H1 (cell line): ENCODE data around the gene DDI2. TPM values are rescaled to one million over a fixed set of nuclear protein-coding genes. Genes with fewer than 3 reads are reported as not detected.

Experiments used
- CTCF ChIA-PET: fragments of 300-600 bp; sonication (Branson Sonifier 250); formaldehyde crosslinking; loops from one replicate; lab custom pipeline; 2021; ENCODE audit not compliant: partially characterized antibody; lab: Charles Lee
- POLR2A ChIA-PET: fragments of 300-600 bp; sonication (Branson Sonifier 250); formaldehyde crosslinking; loops from one replicate; lab custom pipeline; 2021; ENCODE audit warnings: inconsistent platforms; ENCODE audit not compliant: partially characterized antibody; lab: Charles Lee
- DNase-seq, 2 experiments: peaks; one replicate each; pipeline versions ENCODE4 v3.0.0 to v3.0.0-alpha.2; 2010 to 2022; ENCODE audit warnings: low spot score in 2 of 2, low read depth in 1 of 2, mixed read lengths in 1 of 2
- FAIRE-seq: peaks from 2 replicates; lab custom pipeline; 2011; peaks lifted over from hg19 to GRCh38; lab: Jason Lieb, UNC
- H2AFZ ChIP-seq: 2 replicates; pipeline ENCODE4 v1.8.1; 2012; ENCODE audit warnings: low read length, inconsistent platforms
- H2AK5ac ChIP-seq: 2 replicates; pipeline ENCODE4 v1.6.1; 2013; ENCODE audit warnings: low read depth, low read length
- H2BK120ac ChIP-seq: replicated peaks from 2 replicates; pipeline ENCODE3; 2013; ENCODE audit warnings: low read depth, low read length, inconsistent platforms
- H2BK12ac ChIP-seq: 2 replicates; pipeline ENCODE4 v1.6.1; 2013; ENCODE audit warnings: low read depth, low read length
- H2BK15ac ChIP-seq: 2 replicates; pipeline ENCODE4 v1.6.1; 2013; ENCODE audit warnings: low read length
- H2BK20ac ChIP-seq: 2 replicates; pipeline ENCODE4 v1.6.1; 2013; ENCODE audit warnings: low read length
- H2BK5ac ChIP-seq: 2 replicates; pipeline ENCODE4 v1.6.1; 2013; ENCODE audit warnings: low read depth, low read length
- H3K14ac ChIP-seq: 2 replicates; pipeline ENCODE4 v1.6.1; 2013; ENCODE audit warnings: inconsistent platforms; ENCODE audit not compliant: insufficient read length
- H3K18ac ChIP-seq: 2 replicates; pipeline ENCODE4 v1.6.1; 2013; ENCODE audit warnings: low read length; ENCODE audit errors: extremely low read depth
- H3K23ac ChIP-seq: 2 replicates; pipeline ENCODE4 v1.6.1; 2013; ENCODE audit warnings: inconsistent platforms; ENCODE audit not compliant: insufficient read length
- H3K23me2 ChIP-seq: 2 replicates; pipeline ENCODE4 v1.6.1; 2013; ENCODE audit warnings: low read depth, low read length
- H3K27ac ChIP-seq: 2 replicates; pipeline ENCODE4 v1.6.1; 2011; ENCODE audit warnings: low read depth, low read length, inconsistent platforms
- H3K27me3 ChIP-seq, 4 experiments: replicated peaks in 1 of 4; 1 replicate in 1 of 4; 2 replicates in 3 of 4; pipeline versions ENCODE4 v1.6.1 to v1.8.1; 2011 to 2013; ENCODE audit warnings: low read length in 3 of 4, mild to moderate bottlenecking in 3 of 4, inconsistent platforms in 2 of 4, mixed read lengths in 2 of 4, moderate library complexity in 1 of 4; ENCODE audit not compliant: control insufficient read depth in 3 of 4, insufficient read depth in 3 of 4; ENCODE audit errors: extremely low read depth in 1 of 4
- H3K36me3 ChIP-seq, 4 experiments: 2 replicates each; pipeline versions ENCODE4 v1.6.1 to v1.8.1; 2011 to 2013; ENCODE audit warnings: mild to moderate bottlenecking in 4 of 4, low read length in 3 of 4, moderate library complexity in 2 of 4, control low read depth in 1 of 4, inconsistent platforms in 1 of 4; ENCODE audit not compliant: insufficient read depth in 4 of 4, control insufficient read depth in 2 of 4
- H3K4ac ChIP-seq: replicated peaks from 2 replicates; pipeline ENCODE3; 2013; ENCODE audit warnings: low read length, low read depth, mixed read lengths, inconsistent platforms; ENCODE audit not compliant: insufficient read length
- H3K4me1 ChIP-seq, 4 experiments: replicated peaks in 1 of 4; 1 replicate in 1 of 4; 2 replicates in 3 of 4; pipeline versions ENCODE4 v1.6.1 to v1.8.1; 2011 to 2013; ENCODE audit warnings: low read length in 3 of 4, inconsistent platforms in 2 of 4, mixed read lengths in 1 of 4; ENCODE audit not compliant: insufficient read depth in 4 of 4, control insufficient read depth in 3 of 4
- H3K4me2 ChIP-seq, 2 experiments: 2 replicates each; pipeline versions ENCODE4 v1.6.1 to v1.8.1; 2011 to 2013; ENCODE audit warnings: low read depth in 2 of 2, low read length in 2 of 2, control low read depth in 1 of 2, inconsistent platforms in 1 of 2, mild to moderate bottlenecking in 1 of 2; ENCODE audit not compliant: insufficient read depth in 1 of 2
- H3K4me3 ChIP-seq, 4 experiments: fragments of 200-600, 300-600 bp in 1 of 4; sonication (generic), shearing (Covaris generic), sonication (Bioruptor Twin) in 1 of 4; 2 replicates each; pipeline versions ENCODE4 v1.5.1 to v1.8.1; 2011 to 2016; ENCODE audit warnings: low read length in 4 of 4, low read depth in 3 of 4, control low read depth in 2 of 4, inconsistent platforms in 2 of 4, mild to moderate bottlenecking in 2 of 4, mixed read lengths in 1 of 4, moderate library complexity in 1 of 4; ENCODE audit not compliant: insufficient read depth in 2 of 4; ENCODE audit errors: extremely low read depth in 1 of 4
- H3K56ac ChIP-seq: replicated peaks from 2 replicates; pipeline ENCODE3; 2013; ENCODE audit warnings: low read depth, mild to moderate bottlenecking, mixed read lengths, low read length, inconsistent platforms; ENCODE audit not compliant: insufficient read length
- H3K79me1 ChIP-seq: 2 replicates; pipeline ENCODE4 v1.6.1; 2013; ENCODE audit warnings: low read depth, low read length, control low read depth
- H3K79me2 ChIP-seq, 2 experiments: 2 replicates each; pipeline versions ENCODE4 v1.6.1 to v1.8.1; 2012 to 2013; ENCODE audit warnings: low read length in 2 of 2, mild to moderate bottlenecking in 2 of 2, inconsistent platforms in 1 of 2; ENCODE audit not compliant: insufficient read depth in 2 of 2, control insufficient read depth in 1 of 2
- H3K9ac ChIP-seq, 4 experiments: replicated peaks in 1 of 4; 1 replicate in 1 of 4; 2 replicates in 3 of 4; pipeline versions ENCODE4 v1.6.1 to v1.8.1; 2011 to 2013; ENCODE audit warnings: low read depth in 3 of 4, low read length in 3 of 4, control low read depth in 2 of 4, mild to moderate bottlenecking in 2 of 4, moderate library complexity in 2 of 4, inconsistent platforms in 1 of 4; ENCODE audit errors: extremely low read depth in 1 of 4
- H3K9me3 ChIP-seq, 2 experiments: 2 replicates each; pipeline versions ENCODE4 v1.6.1 to v1.8.1; 2012 to 2013; ENCODE audit warnings: mild to moderate bottlenecking in 2 of 2, moderate library complexity in 2 of 2, control low read depth in 1 of 2, inconsistent platforms in 1 of 2, low read depth in 1 of 2, low read length in 1 of 2, mixed read lengths in 1 of 2; ENCODE audit not compliant: insufficient read depth in 2 of 2
- H4K20me1 ChIP-seq, 2 experiments: replicated peaks in 1 of 2; 2 replicates each; pipeline versions ENCODE3 to v1.8.1; 2011 to 2013; ENCODE audit warnings: inconsistent platforms in 2 of 2, low read length in 2 of 2, mild to moderate bottlenecking in 1 of 2; ENCODE audit not compliant: insufficient read depth in 2 of 2, control insufficient read depth in 1 of 2
- H4K5ac ChIP-seq: 2 replicates; pipeline ENCODE4 v1.6.1; 2013; ENCODE audit warnings: low read length, low read depth, mixed read lengths, inconsistent platforms; ENCODE audit not compliant: insufficient read length
- H4K8ac ChIP-seq: 2 replicates; pipeline ENCODE4 v1.8.0; 2013; ENCODE audit warnings: mild to moderate bottlenecking, moderate library complexity, low read length, inconsistent platforms; ENCODE audit not compliant: insufficient read depth; ENCODE audit errors: extremely low read depth
- H4K91ac ChIP-seq: replicated peaks from 2 replicates; pipeline ENCODE3; 2013; ENCODE audit warnings: low read length, mixed read lengths, inconsistent platforms; ENCODE audit not compliant: insufficient read length
- CEBPB ChIP-seq: IDR thresholded peaks from 2 replicates; pipeline ENCODE4 v1.6.1; 2012; ENCODE audit warnings: low read depth, low read length
- MAX ChIP-seq: IDR thresholded peaks from 2 replicates; pipeline ENCODE4 v1.6.1; 2012; ENCODE audit warnings: inconsistent platforms
- WGBS, 2 experiments: shearing (Covaris generic) in 1 of 2; methylation state at CpG; one replicate each; pipeline versions ENCODE4 v1.1.6 to v1.1.7; 2013 to 2015; ENCODE audit warnings: low lambda C conversion rate in 2 of 2, mixed read lengths in 2 of 2, inconsistent platforms in 1 of 2, low coverage in 1 of 2, missing lambda C conversion rate in 1 of 2; ENCODE audit not compliant: insufficient replicate concordance in 2 of 2, insufficient coverage in 1 of 2, insufficient read length in 1 of 2; ENCODE audit errors: extremely low coverage in 1 of 2, missing lambda C conversion rate in 1 of 2; 5-methylcytosine and 5-hydroxymethylcytosine counted together
- polyA plus RNA-seq, 7 experiments: library from polyadenylated mRNA; depleted of rRNA in 3 of 7; stranded (reverse) in 5 of 7; unstranded in 2 of 7; fragments of >200 nt in 5 of 7; fragments of 200-250 nt in 2 of 7; gene quantifications; 1 replicate in 5 of 7; 2 replicates in 1 of 7; 4 replicates in 1 of 7; pipeline versions ENCODE4 v1.2.1 to v1.2.3, GENCODE V29; 2011 to 2013; ENCODE audit warnings: missing spikeins in 2 of 7, mixed read lengths in 2 of 7
- total RNA-seq: library from RNA; stranded (reverse); fragmentation: NEBNext Ultra II Directional; extraction: Animal tissue kit (Norgen Biotek cat#: 25700); gene quantifications from 2 replicates; pipeline ENCODE4 v1.2.1, GENCODE V29; 2021

DDI2 gene
- total and polyA plus RNA-seq, 2 of the 8 experiments (the other 6 are each of a cell fraction or from before 2014, with no cell fraction given), result 7.7 to 38.3 TPM

GRCh38 chr1:15621975-15622374, 4.7 kb downstream of the DDI2 start:
- no peak overlapping the region for H3K4me2 ChIP-seq
- TF ChIP-seq MAX, result no peak
- 0 out of 2 replicates have a peak, but pooled peaks have one; percentile 17 for TF ChIP-seq CEBPB
- TF ChIP-seq, all 59 proteins: peak for 1
- no peak overlapping the region for H3K56ac ChIP-seq
- H4K5ac ChIP-seq, result no peak overlapping the region
- H3K27ac ChIP-seq, result no peak overlapping the region
- no peak overlapping the region for H2BK120ac ChIP-seq
- CTCF ChIA-PET, result interaction anchor here (1.3 to 1.6 kb wide), 2 partner anchors 29 to 119 kb away, joined by 3 to 4 read pairs; no protein-coding TSS in a partner anchor
- H3K23ac ChIP-seq, result no peak overlapping the region
- no peak overlapping the region for H4K8ac ChIP-seq
- no peak overlapping the region for H3K4me3 ChIP-seq
- H2AK5ac ChIP-seq, result 0 out of 2 replicates have a peak overlapping the region, but pooled peaks have one; percentile 14
- no peaks in the 10 kb centered on the region for H3K9me3 ChIP-seq
- peaks cover 5 to 7% (median 5%) of the 10 kb centered on the region in 4 experiments; a peak in 5 of 8 replicates for H3K36me3 ChIP-seq
- no peak overlapping the region for H2BK5ac ChIP-seq
- no peak overlapping the region for H2BK20ac ChIP-seq
- H2BK12ac ChIP-seq, result no peak overlapping the region
- H3K27me3 ChIP-seq, result no peaks in the 10 kb centered on the region
- H3K79me2 ChIP-seq, result peaks cover 24 to 93% of the 10 kb centered on the region in 2 experiments
- no peak overlapping the region for H2AFZ ChIP-seq
- H3K4me1 ChIP-seq, result no peaks in the 10 kb centered on the region; a peak in 1 of 7 replicates
- POLR2A ChIA-PET, result interaction anchor here (0.6 to 1.1 kb wide), 3 partner anchors 69 to 116 kb away, joined by 3 read pairs; partner anchors contain the start of gene DNAJC16
- no peak overlapping the region for H3K18ac ChIP-seq
- peaks cover 13 to 20% of the 10 kb centered on the region in 2 experiments for H4K20me1 ChIP-seq
- H2BK15ac ChIP-seq, result no peak overlapping the region
- FAIRE-seq (no peak), DNase-seq (no peak)
- no peak overlapping the region for H3K9ac ChIP-seq
- H3K79me1 ChIP-seq, result peaks cover 4% of the 10 kb centered on the region; the same call in 1 of the 2 replicates
- WGBS, 2 experiments, result 86% methylated on average over 5 of the region's 5 CpGs; no CpG with 5 or more reads in 1 of the 2 experiments
- H3K14ac ChIP-seq, result no peak overlapping the region
- H4K91ac ChIP-seq, result no peak overlapping the region
- no peak overlapping the region for H3K4ac ChIP-seq
- H3K23me2 ChIP-seq, result peaks cover 2% of the 10 kb centered on the region
